Epithelial cell of proximal tubule (primary cell): ENCODE results near the gene RPL27. TPM values are rescaled to one million over a fixed set of nuclear protein-coding genes. Genes with fewer than 3 reads are reported as not detected.
A peak's percentile ranks its signal among the peaks of the same experiment; 100 is the strongest.
"Not testable (repeated sequence)": the region's sequence is repeated elsewhere in the genome, so short reads cannot be mapped to it uniquely, and the experiment has no call there.

Experiments used
- DNase-seq: peaks from one replicate; pipeline ENCODE4 v3.0.0-alpha.2; 2011; ENCODE audit warnings: low read depth
- H3K4me3 ChIP-seq: 2 replicates; pipeline ENCODE4 v1.5.1; 2011; ENCODE audit warnings: low read depth, mild to moderate bottlenecking, low read length
- CTCF ChIP-seq: conservative IDR thresholded peaks from 2 replicates; pipeline ENCODE4 v1.5.1; 2012; ENCODE audit warnings: low read depth, mild to moderate bottlenecking, low read length
- total RNA-seq: library from RNA; depleted of rRNA; stranded (reverse); fragments of >200 nt; gene quantifications from 2 replicates; pipeline ENCODE4 v1.2.3, GENCODE V29; 2015

The RPL27 gene
- total RNA-seq, 1 donor from 2014 or later = 1,399 TPM

GRCh38 chr17:42997390-42997983 is 732 bp upstream of the RPL27 start:
- no peak for DNase-seq
- H3K4me3 ChIP-seq = peak overlapping the region; percentile 47
- TF ChIP-seq CTCF = no peak

GRCh38 chr17:42999003-42999525 is 845 bp downstream of the RPL27 start:
- DNase-seq = no peak
- H3K4me3 ChIP-seq = peak overlapping the region; percentile 86
- no peak for TF ChIP-seq CTCF

GRCh38 chr17:43000894-43001293 is 2.7 kb downstream of the RPL27 start:
- H3K4me3 ChIP-seq = not testable (repeated sequence)

GRCh38 chr17:43003542-43004172 is 5.4 kb downstream of the RPL27 start:
- peak; percentile 9 for TF ChIP-seq CTCF
- no peak for DNase-seq
- H3K4me3 ChIP-seq = no peak overlapping the region

More at GRCh38 chr17:43000894-43001293, 2.7 kb downstream of the RPL27 start:
- DNase-seq = not testable (repeated sequence)

- DNase-seq = no peak
- TF ChIP-seq CTCF = peak; percentile 37
- peak within 1 kb of the TSS; percentile 86 for H3K4me3 ChIP-seq
Measured at GRCh38 chr17:43006639-43007551, 8.7 kb downstream of the RPL27 start, which contains the start of gene IFI35. Gene IFI35, plus strand, starts transcription at chr17:43006784. Its CDS starts 164 bp downstream, at chr17:43006948.

- TF ChIP-seq CTCF = no peak
- no peak overlapping the region for H3K4me3 ChIP-seq
- no peak for DNase-seq
Measured at GRCh38 chr17:43010667-43011308, 12.6 kb downstream of the RPL27 start.
